ENCODE data around the gene ZKSCAN3.
"Not testable (repeated sequence)": the region's sequence is repeated elsewhere in the genome, so short reads cannot be mapped to it uniquely, and the experiment has no call there.

ZKSCAN3 gene

DNA sequence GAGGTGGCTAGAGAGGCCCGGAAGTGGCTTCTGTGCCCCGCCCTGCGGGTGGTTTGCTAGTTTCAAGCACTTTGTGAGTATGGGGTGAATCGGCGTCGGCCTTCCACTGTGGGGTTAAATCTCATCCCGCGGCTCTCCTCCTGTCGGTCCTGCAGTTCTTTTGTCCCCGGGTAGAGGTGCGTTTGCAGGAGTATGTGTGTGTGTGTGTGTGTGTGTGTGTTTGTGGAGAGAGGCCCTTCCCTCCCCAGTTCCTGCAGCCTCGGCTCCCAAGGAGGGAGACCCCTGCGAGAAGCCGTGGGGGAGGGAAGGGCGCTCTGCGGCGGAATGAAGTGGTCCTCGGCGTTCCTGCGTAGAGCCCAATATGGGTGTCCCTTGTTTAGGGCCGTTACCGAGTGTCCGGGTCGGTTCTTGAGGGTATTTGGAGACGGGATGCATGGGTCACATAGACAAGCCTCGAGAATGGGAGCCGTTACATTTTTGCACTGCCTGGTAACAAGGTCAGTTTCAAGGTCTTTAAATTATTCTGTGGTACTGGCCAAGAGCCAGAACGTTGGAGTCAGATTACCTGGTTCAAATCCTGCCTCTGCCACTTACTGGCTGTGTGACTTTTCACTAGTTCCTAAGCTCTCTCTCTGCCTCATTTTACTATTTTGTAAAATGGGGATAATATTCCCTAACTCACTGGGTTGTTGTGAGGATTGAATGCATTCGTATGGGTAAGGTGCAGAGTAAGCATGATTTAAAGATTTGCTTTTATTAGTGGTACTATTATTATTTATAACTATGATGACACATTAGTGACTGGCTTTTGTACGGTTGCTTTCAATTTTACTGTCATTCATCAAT lies at the start of gene ZKSCAN3:
Gene ZKSCAN3 (plus strand): TSS at position 56 of the 846 bp plus-strand sequence. CDS start 9,640 bp downstream, outside the sequence.
- peak; percentile 82 to 83 for DNase-seq (ENCODE audit: low read depth in 2 of 2)

DNA sequence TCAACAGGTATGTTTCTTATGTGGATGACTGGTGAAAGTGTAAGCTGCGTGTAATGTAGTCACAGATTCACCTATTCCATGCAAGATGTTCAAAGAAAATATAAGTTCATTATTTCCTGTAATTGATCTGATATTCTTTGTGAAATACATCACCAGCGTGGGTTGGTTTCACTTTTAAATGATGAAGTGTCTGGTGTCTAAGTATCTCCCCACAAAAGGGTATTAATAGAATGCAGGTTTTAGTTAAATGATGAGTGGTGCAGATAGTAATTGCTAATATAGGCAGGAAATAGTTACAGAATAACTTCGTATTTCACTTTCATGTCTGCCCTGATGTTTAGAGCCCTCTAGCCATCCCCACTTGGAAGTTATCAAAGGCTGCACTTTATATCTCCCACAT lies 46.2 kb upstream of the ZKSCAN3 start:
- DNase-seq (ENCODE audit: low read depth in 2 of 2): no peak

DNA sequence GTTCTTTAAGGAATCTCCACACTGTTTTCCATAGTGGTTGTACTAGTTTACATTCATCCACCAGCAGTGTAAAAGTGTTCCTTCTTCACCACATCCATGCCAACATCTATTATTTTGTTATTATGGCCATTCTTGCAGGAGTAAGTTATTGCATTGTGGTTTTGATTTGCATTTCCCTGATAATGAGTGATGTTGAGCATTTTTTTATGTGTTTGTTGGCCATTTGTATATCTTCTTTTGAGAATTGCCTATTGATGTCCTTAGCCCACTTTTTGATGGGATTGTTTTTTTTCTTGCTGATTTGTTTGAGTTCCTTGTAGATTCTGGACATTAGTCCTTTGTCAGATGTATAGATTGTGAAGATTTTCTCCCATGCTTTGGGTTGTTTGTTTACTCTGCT lies 43.4 kb upstream of the ZKSCAN3 start:
- DNase-seq (ENCODE audit: low read depth in 2 of 2): not testable (repeated sequence)

DNA sequence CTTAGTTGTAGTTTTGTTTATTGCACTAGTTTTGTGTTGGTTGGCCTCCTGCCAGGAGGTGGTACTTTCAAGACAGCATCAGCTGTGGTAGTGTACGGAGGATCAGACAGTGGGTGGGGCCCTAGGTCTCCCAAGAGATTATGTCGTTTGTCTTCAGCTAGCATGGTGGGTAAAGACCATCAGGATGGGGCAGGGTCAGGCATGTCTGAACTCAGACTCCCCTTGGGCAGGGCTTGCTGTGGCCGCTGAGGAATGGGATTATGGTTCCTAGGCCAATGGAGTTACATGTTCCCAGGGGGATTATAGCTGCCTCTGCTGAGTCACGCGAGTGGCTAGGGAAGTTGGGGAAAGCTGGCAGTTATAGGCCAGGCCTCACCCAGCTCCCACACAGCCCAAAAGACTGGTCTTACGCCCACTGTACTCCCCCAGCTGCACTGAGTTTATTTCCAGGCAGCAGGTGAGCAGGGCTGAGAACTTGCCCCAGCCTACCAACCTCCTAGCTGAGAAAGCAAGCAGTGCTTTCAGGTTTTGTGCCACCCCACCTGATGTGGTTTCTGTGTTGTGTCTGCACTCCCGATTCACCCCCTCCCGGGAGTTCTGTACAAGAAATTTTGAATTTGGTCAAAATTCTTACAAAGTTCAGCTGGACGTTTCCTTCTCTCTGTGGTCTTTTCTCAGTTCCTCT lies 38.5 kb upstream of the ZKSCAN3 start:
- DNase-seq (ENCODE audit: low read depth in 2 of 2): no peak

DNA sequence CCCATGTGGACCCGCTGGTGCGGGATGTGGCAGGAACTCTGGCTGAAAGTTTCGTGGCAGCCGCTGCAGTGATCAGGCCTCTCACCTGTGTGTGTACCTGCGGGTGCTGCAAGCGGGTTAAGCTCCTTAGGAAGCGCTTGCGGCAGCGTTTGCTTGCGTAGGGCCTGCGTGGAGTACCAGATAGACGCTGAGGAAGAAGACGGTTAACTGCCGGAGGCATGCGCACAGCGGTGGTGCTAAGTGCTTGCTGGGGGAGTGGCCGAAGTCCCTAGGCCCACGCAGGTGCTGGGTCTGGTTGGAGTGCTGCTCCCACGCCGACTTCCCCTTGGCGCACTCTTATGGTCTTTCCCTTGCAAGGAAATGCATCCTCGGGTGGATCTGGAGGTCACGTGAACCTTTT lies 36.8 kb upstream of the ZKSCAN3 start:
- no peak for DNase-seq (ENCODE audit: low read depth in 2 of 2)

DNA sequence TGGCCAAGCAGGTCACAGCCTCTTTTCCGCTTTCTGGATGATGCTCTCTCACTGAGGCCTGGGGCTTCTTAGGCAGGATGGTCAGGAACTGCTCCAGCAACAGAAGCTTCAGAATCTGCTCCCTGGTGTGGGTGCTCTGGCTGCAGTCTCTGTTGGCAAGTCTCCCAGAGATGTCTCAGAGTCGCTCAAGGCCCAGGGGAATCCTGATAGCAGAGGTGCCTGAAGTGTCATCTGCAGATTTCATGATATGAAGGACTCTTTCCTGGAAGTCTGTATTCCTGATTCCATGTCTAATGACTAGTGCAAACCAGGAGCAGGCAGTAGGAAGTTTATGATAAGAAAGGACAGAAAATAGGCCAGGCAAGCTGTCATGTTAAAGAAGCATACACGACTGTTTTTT lies 34.1 kb upstream of the ZKSCAN3 start:
- DNase-seq (ENCODE audit: low read depth in 2 of 2): no peak

DNA sequence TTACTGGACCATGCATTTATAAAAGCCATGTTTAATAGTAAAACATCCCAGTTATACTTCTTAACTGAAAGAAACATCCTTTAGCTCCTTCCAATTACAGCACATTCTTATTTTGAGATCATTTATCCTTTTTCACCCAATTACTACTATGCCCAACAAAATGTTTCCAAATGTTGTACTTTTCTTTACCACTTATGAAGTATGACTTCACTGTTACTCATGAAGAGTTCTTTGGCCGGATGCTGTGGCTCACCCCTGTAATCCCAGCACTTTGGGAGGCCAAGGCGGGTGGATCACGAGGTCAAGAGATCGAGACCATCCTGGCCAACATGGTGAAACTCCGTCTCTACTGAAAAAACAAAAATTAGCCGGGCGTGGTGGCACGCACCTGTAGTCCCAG lies 31.9 kb upstream of the ZKSCAN3 start:
- DNase-seq (ENCODE audit: low read depth in 2 of 2): not testable (repeated sequence)

DNA sequence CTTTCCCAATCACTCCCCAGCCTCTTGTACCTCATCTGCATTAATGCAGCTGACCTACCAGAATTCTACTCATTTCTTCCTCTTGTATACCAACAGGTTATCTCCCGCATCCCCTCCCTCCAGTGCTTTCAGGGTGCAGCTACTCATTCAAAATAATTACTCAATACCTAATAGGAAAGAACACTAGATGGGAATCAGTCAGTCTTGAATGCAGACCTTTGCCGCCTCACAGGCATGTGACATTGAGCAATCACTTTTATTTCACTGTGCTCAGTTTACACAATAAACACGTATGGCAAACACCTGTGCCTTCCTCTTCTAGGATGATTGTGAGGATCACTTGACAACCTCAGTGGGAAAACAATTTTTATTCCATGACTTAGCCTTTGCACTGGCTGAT lies 27.1 kb upstream of the ZKSCAN3 start:
- no peak for DNase-seq (ENCODE audit: low read depth in 2 of 2)

DNA sequence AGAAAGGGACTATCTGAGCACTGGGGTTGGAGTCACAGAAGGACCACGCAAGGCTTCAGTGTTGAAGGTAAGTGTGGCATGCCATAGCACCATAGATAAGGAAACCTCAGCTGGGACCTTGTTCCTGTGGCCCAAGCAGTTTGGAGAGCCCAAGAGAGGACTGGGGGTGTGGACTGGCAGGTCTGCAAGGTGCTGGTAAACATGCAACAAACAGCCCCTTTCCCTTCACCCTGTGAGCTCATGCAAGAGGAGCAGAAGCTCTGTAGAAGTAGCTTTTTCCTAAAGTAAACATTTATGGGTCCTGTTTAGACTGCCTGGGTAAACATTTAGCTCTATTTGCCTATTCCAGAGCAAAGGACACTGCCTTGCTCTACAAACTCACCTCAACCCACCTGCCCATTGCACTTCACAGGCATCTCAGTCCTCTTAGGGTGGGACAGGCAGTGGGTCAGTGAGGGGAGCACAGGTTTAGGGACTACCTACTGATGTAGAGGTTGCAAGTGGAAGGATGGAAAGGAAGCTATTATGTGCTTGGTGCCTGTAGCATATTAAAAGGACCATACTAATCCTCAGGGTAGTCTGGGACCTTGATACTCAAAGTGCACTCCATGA lies 25.8 kb upstream of the ZKSCAN3 start:
- DNase-seq (ENCODE audit: low read depth in 2 of 2): no peak

DNA sequence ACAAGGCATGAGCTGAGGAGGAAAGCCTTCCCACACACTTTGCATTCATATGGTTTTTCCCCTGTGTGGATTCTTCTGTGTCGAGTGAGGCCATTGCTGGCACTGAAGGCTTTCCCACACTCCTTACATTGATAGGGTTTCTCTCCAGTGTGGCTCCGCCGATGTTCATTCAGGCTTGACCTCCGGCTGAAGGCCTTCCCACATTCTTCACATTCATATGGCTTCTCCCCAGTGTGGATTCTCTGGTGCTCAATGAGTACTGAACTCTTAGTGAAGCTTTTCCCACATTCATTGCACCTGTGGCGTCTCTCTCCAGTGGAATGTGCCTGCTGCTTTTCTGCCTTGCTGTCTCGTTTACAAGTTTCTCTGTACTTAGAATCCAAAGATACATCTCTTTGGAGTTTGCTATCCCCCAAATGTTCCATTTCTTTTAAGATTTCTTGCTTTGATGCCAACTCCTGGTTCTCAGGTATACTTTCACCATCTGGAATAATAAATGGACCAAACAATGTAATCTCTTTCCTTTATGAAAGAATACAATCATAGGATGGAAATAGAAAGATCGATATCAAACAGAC lies 23.3 kb upstream of the ZKSCAN3 start:
- no peak for DNase-seq (ENCODE audit: low read depth in 2 of 2)

DNA sequence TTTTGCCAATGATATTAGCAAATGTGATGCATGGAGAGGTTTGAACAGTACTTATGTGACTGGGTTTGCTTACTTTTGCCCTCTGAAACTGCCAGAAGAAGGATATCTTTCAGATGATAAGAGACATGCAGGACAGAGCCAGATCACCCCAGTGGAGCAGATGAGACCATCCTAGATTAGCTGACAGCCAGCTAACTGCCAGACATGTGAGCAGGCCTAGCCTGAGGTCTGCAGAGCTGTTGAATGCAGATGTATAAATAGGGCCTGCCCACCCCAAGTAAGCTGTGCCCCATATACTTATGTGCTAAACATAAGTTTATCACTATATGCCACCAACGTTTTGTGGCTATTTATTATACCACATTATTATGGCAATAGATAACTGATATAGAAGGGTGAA lies 19.7 kb upstream of the ZKSCAN3 start:
- no peak for DNase-seq (ENCODE audit: low read depth in 2 of 2)

DNA sequence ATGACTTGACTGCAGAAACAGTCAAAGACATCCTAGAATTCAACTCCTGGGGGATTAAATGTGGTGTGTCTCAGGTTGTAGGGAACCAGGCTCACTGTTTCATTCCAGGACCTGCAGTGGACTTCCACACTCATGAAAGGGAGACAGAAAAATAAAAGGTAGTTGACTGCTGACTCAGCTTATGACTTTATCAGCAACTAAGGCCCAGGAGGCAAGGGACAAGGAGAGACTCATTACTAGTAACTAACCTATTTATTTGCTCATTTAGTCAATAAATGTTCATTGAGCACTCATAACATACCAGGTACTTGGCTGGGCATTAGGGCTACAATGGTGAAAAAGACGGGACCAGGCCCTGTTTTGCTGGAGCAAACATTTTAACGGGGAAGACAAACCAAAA lies 16.7 kb upstream of the ZKSCAN3 start:
- DNase-seq (ENCODE audit: low read depth in 2 of 2): no peak

DNA sequence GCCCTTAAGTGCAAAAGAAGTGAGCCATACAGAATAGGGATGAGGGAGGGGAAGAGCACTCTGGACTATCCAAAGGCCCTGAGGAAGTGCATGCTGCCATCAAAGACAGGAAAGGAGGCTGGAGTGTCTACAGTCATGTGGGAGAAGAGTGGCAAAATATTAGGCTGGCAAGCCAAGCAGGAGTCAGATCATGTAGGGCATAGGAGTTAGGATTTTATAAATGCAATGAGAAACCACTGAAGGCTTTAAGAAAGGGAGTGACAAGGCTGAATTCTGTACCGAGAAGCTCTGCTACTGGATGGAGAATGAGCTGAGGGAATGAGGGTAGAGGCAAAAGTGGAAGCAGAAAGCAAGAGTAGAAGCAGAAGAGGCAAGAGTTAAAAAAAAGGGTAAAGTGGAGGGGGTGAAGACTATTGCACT lies 16.1 kb upstream of the ZKSCAN3 start:
- DNase-seq (ENCODE audit: low read depth in 2 of 2): no peak

DNA sequence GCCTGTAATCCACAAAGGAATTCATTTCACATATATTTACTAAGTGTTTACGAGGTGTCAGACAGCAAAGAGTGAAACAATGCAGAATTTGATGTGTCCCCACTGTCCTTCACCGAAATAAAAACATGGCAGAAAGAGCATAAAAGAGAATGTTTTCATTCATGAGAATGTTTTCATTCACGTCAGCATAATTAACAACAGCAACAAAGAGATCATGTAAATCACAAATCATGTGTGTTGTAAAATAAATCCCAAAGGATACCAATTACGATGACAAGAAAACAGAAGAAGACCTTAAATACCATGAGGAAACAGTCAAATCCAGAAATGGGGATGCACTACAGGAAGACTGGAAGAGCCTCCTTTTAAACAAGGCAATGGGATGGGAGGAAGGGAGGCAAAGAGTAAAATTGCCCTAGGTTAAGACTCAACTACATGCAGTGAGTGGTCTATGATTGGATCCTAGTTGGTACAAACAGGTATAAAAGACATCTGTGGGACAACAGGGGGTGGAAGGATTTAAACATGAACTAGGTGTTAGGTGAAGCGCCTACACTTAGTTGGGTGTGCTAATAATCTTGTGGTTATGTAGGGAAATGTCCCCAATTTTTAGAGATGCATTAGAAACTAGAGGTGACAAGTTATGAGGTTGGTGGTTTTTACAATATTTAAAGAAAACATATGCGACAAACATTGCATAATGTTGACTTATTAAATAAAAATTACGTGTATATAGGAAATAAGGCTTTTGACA lies 15.3 kb upstream of the ZKSCAN3 start:
- no peak for DNase-seq (ENCODE audit: low read depth in 2 of 2)

DNA sequence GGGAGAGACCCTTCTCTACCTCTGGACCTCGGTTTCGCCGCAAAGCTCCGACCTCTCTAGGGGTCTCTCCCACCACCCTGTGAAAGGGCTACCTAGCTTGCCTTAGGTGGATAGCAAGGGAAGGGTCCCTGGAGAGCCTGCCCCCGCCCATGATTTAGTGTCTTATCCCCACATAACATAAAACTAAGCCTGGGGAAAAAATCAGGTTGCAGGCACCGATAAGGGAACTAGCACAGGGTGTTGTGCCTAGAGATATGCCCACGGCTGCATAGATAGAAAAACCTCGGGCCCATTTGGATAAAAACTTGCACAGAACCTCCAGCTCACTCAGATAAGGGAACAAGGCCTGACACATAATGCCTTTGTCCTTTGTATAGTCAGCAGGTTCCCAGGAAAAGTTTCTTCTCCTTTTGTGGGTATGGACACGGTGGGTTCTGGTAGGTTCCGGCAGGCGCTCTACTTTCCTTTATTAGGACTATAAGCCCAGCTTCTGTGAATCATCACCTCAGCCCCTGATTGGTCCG lies 14.6 kb upstream of the ZKSCAN3 start:
- no peak for DNase-seq (ENCODE audit: low read depth in 2 of 2)

DNA sequence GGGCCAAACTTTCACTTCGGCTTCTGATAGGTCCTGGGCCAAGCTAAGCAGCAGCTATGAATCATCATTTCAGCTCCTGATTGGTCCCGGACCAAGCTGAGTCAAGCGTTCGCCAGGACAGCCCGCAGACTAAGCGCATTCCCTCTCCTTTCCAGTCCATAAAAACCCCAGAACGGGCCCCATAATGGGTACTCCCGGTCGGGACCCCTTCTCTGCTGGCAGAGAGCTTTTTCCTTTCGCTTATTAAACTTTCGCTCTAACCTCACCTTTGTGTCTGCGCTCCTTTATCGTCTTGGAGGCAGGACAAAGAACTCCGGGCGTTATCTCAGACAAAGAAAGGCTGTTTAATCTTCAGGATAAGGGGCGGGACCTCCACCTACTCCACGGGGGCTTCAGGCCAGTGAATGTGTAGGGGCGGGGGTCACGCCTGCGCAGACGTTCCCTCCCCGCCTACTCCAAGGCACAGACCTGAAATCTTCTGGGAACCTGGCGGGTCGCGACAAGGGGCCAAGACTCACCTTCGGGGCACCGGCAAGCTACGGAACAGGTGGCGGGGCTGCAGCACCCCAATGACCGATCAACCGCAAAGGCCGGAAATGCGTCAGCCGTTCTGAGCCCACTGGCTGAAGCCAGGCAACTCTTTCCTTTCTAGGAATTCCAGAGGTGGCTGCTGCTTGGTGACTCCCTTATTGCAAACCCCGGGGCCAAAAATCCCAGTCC lies 14.0 kb upstream of the ZKSCAN3 start, which contains the start of gene ZSCAN31:
Gene ZSCAN31 (minus strand): TSS at position 585 of the 720 bp plus-strand sequence. CDS start 6,465 bp downstream, outside the sequence.
- DNase-seq (ENCODE audit: low read depth in 2 of 2): peak; percentile 64 to 66

DNA sequence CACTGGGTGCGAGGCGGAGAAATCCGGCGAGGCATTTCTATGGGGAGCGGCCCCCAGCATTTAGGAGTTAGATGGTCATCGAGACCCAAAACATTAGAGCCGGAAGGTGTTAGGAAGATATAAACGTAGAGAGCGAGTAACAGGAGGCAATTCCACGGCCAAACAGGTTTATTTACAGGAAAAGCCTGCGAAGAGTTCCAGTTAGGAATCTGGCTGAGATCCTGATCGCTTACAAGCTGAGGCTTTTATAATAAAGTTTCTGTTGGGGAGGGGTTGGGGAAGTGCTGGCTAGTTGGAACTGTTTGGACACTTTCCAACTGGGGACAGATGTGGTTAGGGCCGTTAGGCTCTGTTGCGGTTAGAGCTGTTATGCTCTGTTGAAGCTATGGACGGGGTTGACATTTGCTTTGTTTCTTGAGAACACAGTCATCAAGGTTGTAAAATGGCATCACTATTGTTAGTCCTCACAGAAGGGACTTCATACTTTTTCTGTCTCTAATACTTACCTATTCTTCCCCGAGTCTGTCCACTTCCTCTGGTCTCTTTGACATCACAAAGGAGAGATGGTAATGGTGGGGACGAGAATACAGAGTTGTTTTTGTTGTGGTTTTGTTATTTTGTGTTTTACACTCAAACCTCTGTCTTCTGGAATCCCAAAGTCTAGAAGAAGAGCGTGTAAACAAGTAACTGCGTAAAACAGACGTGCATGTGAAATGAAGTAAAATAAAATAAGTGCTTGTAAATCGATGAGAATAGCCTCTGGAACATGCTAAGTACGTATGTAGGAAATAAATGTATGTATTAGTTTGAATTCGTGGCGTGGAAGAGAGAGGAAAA lies 13.2 kb upstream of the ZKSCAN3 start:
- no peak for DNase-seq (ENCODE audit: low read depth in 2 of 2)

DNA sequence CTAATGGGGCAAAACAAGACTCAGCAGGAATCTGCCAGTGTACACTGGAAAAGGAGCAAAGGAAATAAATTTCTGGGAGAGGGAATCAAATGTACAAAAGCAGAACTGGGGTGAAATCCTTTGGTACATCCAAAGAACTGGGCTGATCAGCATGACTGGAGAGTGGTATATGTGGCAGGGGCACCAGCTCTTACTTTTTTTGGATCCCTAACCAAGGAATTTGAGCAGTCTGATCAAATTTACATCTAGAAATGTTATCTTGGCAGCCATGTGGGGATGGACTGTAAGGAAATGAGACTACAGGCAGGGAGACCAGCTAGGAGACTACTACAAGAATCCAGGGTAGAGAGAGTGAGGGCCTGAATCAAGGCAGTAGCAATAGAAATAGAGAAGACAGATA lies 12.6 kb upstream of the ZKSCAN3 start:
- DNase-seq (ENCODE audit: low read depth in 2 of 2): no peak

DNA sequence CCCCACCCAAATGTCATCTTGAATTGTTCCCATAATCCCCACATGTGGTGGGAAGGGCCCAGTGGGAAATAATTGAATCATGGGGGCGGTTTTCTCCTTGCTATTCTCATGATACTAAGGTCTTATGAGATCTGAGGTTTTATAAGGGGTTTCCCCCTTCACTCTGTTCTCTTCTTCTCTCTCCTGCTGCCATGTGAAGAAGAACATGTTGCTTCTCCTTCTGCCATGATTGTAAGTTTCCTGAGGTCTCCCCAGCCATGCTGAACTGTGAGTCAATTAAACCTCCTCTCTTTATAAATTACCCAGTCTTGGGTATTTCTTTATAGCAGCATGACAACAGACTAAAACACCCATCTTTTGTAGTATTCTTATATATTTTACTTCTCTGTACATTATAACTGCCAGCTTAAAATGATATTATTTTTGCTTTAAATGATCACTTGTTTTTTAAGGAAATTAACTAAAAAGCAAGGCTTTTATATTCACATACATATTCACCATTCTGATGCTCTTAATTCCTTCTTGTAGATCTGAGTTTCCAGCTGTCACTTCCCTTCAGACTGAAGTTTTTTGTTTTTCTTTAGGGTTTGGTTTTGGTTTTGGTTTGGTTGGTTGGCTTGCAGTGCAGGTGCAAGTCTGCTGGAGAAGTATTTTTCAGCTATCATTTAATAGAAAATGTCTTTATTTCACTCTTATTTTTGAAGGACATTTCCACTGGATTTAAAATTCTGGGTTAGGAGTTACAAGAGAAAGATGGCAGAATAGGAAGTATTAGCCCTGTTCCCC lies 9.2 kb upstream of the ZKSCAN3 start:
- no peak for DNase-seq (ENCODE audit: low read depth in 2 of 2)

Data from stimulated activated CD8-positive, alpha-beta memory T cell treated with anti-CD3 and anti-CD28 coated beads, Interleukin-15, amount 100 ng/mL, for 48 hours (primary cell).